GM21390 (cell line): ENCODE results near the gene NKD1.
"Not testable (repeated sequence)": the region's sequence is repeated elsewhere in the genome, so short reads cannot be mapped to it uniquely, and the experiment has no call there.

Experiments
- ATAC-seq: cut with Tn5 transposase; IDR thresholded peaks from one replicate; pipeline ENCODE4 v1.9.1; 2021; ENCODE audit not compliant: unreplicated experiment

Gene NKD1

DNA sequence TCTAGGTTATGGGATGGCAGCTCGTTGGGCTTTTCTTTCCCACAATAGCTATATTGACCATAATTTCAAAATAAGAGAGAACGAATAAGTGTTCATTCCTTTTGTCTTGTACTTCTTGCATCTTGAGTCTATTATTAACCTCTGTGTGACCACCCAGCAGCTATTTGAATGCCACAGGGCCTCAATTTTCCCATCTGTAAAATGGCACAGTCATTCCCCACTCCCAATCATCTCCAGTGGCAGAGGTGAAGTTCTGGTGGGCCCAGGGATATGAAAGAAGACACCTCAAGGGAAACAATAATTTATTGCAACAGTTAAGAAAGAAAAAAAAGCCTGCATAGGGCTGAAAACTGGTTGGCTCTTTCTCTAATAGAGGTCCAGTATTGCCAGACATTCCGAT, 28.6 kb upstream of the NKD1 start:
- no peak for ATAC-seq

- no peak for ATAC-seq
These were observed 27.5 kb upstream of the NKD1 start for GRCh38 chr16:50520451-50521245.

GRCh38 chr16:50521246-50521900, 26.8 kb upstream of the NKD1 start:
- ATAC-seq, result no peak

DNA sequence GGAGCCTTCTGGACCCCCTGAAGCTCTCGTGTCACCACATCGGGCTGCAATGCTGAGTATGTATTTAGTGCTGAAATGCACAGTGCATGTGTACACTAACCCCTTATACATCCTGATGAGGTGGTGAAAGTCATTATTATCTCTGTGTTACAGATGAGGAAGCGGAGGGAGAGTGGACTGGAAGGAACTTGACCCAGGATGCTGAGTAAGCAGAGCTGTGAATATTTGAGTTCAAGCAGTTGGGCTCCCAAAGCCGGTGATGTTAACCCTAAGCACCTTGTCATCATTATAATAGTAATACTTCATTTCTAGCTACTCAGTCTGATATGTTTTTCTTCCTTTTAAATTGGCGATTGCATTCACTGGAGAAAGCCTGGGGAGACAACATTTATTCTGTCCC, 25.9 kb upstream of the NKD1 start:
- ATAC-seq, result no peak

DNA sequence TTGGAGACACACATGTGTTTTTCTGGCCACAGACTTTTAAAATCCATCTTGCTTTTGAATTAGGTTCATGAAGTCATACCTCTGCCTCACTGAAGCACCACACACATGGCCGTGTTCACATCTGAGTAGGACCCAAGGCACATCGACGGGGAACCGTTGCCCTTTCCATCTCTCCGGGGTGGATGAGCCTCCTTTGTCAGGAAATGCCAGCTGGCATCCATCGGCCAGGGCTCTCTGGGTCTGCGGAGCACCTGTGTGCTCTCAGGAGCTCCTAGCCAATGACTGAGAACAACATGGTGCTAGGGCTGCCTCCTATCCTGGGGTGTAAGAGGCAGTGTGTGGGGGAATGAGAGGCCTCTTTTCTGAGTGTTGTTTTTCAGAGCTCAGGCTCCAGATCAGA, 24.5 kb upstream of the NKD1 start:
- ATAC-seq, result no peak

DNA sequence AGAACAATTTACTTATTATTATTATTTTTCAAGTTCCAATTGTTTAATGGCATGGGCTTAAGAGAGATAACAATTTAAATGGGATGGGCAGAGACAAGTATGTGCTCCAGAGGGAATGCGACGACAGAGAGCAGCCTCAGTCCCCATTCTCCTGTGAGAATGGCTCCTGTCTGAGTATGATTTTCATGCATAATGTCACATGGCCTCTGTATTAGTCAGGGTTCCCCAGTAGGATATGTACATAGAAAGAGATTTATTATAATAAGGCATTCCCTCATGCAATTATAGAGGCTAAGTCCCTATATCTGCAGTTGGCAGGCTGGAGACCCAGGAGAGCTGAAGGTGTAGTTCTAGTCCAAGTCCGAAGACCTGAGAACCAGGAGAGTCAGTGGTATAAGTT, 22.9 kb upstream of the NKD1 start:
- no peak for ATAC-seq

- no peak for ATAC-seq
These were observed 22.5 kb upstream of the NKD1 start for GRCh38 chr16:50525716-50526115.

DNA sequence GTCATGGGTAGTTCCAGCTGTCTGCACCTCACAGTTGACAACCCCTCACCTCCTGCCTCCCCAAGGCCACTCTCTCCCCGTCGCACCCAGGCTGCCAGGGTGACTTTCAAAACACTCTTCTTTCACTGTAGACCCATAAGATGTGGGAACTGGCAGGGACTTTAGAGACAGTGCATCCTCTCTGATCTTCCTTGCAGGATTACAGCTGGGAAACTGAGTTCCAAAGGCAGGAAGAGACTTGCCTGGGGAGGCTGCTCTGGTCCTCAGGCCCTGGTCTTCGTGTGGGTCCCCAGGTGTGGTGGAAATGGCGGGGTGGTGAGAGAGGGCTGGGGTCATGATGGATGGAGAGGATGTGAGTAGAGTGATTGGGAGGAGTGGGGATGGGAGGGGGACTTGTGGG, 21.9 kb upstream of the NKD1 start:
- no peak for ATAC-seq

DNA sequence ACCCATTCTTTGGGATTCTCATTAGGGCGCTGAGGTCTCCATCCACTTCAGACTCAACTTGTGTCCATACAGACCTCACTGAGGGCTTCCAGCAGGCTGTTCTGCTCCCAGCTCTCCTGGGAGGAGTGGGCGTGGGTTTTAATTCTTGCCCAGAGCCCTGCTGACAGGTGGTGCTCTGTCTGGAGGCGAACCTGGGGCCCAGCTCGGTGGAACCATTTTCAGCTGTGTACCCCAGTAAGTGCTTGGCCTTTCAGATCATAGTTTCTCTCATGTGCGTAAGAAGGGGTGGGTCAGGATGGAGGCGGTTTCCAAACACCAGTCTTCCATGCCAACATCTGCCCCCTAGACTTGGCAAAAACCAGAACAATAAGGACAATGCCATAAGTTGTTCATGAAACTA, 21.4 kb upstream of the NKD1 start:
- no peak for ATAC-seq

- ATAC-seq, result no peak
These were observed 19.4 kb upstream of the NKD1 start for GRCh38 chr16:50528820-50529219.

GRCh38 chr16:50529334-50529733, 18.9 kb upstream of the NKD1 start:
- ATAC-seq, result no peak

- no peak for ATAC-seq
These were observed 17.6 kb upstream of the NKD1 start for GRCh38 chr16:50530277-50531236.

DNA sequence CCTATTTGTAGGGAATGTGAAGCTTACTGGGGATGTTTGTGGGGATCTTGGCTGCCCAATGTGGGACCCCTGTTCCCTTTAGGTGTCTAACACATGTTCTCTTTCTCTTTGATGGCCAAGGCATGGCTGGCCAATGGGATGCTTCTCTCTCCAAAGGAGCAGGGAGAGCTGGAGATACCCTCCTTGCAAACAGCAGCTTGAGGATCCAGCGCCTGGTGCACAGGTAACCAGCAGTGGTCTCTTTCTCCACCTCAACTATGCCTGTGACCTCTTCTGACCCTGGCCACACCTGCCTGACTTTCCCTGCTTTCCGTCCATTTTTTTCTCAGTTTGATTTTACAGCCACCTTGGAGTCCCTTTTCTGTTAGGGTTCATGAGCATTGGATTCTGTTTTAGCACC, 16.8 kb upstream of the NKD1 start:
- ATAC-seq, result no peak

DNA sequence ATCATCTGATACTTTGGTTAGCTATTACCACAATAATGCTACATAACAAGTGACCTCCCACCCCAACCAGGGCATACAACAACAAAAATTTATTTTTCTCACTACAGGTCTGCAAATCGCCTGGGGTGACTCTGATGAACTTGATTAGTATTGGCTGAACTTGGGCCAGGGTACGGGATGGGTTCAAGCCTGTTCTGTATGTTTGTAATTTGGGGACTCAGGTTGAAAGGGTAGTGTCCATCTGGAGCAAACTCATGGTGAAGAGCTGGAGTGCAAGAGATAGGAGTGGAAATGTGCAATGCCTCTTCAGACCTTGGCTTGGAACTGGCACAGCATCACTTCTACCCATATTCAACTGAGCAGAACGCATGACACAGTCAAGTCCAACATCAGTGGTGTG, 16.3 kb upstream of the NKD1 start:
- no peak for ATAC-seq

DNA sequence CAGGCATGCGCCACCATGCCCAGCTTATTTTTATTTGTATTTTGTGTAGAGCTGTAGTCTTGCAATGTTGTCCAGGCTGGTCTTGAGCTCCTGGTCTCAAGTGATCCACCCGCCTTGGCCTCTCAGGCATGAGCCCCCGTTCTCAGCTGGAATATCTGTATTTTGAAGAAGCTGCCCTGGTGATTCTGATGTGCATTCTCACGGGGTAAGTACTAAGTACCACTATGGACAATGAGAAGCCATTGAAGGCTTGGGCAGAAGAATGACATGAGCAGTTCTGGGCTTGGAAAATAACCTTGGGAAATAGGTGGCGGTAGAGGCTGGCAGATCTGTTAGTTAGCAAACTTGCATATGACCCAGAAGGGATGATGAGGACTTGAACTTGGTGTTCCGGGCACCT, 15.6 kb upstream of the NKD1 start:
- no peak for ATAC-seq

GRCh38 chr16:50533317-50533716, 14.9 kb upstream of the NKD1 start:
- ATAC-seq, result no peak

- no peak for ATAC-seq
These were observed 14.1 kb upstream of the NKD1 start for GRCh38 chr16:50534091-50534490.

- ATAC-seq, result no peak
These were observed 13.6 kb upstream of the NKD1 start for GRCh38 chr16:50534556-50534955.

GRCh38 chr16:50534958-50535357, 13.2 kb upstream of the NKD1 start:
- no peak for ATAC-seq

DNA sequence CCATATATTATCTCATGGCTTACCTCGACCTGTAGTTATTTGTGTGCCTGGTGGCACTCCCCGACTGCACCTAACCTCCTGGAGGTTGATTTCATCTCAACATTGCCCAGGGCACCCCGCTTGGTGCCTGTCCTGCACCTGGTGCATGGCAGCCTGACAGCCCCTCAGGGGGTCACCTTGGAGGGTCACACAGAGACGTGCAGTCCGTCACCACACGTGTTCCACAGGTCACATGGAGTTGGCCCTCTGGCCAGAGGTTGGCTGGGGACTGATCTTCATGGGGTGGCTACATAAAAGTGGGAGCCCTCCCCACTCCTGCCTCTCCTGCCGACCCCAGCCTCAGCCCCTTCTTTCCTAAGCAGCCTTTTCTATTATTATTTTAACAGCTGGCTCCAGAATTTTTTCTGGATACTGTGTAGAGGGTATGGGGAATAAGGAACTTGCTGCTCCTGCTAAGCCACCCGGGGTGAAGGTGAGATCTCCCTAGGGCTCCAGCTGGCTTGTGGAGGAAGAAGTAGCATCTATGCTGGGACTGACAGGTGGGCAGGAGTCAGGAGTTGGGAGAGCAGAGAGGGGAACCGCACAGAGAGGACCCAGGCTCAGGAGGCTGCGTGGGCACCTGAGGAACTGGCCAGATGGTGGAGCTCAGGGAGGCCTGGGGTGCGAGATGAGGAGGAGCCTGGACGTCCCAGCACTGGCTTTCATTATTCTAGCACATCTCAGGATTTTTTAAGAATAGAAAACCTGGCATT, 12.5 kb upstream of the NKD1 start:
- ATAC-seq, result no peak

DNA sequence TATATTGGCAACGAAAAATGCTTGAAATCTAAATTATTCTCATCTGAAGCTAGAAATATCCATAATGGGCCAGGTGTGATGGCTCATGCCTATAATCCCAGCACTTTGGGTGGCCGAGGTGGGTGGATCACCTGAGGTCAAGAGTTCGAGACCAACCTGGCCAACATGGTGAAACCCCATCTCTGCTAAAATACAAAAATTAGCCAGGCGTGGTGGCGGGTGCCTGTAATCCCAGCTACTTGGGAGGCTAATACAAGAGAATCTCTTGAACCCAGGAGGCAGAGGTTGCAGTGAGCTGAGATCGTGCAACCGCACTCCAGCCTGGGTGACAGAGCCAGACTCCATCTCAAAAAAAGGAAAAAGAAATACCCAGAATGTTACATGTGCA, 11.9 kb upstream of the NKD1 start:
- ATAC-seq, result not testable (repeated sequence)
